ENCODE measurements around the gene IRX6.

The IRX6 gene

DNA sequence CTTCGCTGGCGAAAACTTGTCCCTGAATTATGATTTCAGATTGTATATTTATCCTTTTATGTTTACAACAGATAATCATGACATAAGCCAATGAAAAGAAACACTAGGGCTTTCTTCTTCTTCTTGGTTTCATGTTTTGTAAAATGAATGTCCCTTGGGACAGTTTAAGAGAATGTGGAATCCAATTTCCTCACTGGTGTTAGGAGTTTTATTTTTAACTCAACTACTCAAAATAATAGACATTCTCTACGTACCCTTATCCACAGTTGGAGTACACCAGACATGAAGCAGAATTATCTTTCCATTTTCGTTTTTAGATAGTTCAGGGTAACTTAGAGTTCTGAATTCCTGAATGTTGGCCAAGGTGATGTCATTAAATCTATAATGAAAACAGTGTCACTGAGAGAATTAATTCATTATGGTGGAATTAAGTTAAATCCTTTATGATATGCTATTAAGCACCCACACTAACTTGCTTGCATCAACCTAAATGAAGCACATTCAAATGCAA lies 43.4 kb downstream of the IRX6 start:
- DNase-seq (ENCODE audit: low read depth, low spot score) = no peak

DNA sequence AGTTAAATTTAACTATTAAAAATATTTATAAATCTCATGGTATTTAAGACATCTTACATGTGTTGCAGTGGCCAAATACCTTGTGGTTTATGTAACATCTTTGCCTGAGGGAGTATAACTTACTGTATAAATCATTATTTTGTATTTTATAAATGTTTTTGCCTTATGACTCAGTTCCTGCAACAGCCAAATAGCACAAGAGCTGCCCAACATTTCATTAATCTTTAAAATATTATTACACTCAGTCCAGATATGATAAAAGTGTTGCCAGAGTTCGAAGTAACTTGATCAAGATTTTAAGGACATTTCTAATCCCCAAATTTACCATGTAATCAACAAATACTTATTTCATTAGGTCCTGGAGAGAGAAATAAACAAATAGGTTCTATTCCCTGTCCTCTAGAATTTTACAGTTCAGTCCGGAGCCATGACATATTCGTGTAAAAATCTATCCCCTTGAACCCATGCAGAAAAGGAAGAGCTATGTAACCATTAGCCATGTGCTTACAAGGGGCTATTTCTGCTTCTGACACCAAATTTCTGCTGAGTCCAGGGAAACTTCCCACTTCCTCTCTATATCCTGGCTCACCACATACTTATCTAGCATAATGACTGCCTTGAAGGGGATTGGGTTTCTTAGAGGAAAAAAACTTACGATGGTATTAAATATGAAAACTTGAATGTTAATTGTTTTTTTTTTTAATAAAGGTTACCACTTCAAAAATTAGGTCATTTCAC lies 44.0 kb downstream of the IRX6 start:
- no peak for DNase-seq (ENCODE audit: low read depth, low spot score)

DNA sequence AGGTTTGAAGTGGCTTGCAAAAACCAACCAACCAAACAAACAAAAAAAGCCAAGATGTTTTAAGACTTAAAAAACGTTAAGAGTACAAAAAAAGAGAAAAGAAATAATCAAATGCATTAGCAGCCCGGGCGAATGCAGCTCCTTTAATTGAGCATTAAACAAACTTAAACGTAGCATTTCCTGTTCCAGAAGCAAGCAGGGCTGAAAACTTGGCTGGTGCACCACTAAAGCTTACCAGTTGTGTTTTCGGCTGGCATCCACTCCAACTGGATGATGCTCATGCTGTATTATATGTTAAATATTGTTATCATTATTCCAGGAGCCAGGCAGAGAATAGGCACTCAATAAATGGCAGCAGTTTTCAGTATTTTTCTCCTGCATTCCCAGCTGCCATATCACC lies 45.1 kb downstream of the IRX6 start:
- DNase-seq (ENCODE audit: low read depth, low spot score) = no peak

DNA sequence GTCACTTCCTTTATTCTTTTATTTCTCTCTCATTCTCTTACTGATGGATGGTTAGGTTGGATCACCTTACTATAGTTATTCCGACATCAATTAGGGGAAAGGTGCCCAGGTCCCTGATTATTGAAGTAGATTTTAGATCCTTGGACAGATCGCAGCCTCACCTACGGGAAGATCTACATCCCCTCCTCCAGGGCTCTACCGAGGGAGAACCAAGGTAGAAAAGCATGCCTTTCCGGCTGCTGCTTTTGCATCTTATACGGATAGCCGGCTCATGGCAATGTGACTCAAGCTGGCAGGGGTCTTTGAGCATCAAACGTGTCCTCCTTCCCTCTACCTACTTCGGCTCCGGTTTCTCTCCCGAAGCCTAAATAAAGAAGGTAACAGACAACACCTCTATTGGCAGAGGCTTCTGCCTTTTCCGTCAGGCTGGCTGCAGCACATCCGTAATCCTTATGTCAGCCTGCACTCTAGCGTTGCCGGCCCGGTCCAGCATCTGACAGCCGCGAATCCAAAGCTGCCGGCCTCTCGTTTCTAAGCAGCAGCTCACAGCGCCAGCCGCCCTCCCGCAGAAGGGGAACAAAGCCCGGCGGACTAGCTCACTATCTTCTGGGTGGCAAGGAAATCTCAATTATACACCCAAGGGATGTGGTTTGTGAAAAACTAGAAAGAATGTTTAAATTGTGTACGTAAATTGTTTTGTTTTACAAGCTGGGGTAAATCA lies 46.9 kb downstream of the IRX6 start:
- DNase-seq (ENCODE audit: low read depth, low spot score) = no peak

DNA sequence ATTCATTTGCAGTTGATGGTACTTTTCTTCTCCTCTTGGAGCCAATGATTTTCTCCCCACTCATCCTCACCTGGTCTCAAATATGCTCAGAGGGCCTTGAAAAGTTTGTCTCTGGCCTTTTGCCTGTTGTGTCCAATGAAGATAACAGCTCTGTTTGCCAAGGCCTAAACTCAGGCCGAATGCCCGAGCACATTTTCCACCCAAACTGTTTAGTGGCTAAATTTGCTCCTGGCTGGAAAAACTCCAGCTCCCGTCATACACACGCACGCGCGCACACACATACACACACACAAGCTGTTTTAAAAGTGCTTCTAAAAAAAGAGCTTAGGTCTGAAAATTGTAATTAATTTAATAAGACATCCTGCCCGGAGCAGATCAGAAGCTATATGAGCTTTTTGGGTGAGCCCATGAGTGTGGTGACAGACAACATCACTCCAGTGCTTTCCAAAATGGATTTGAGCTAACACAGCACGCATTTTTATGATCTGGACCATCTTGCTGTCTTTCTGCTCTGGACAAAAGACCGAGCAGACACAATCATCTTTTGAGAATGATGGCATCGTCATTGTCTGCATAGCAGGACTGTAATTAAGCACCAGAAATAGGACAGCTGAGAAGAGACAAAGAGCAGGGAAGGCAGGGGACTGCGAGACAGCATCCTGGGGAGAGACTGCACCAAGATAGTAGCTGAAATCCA lies 48.9 kb downstream of the IRX6 start:
- no peak for DNase-seq (ENCODE audit: low read depth, low spot score)

DNA sequence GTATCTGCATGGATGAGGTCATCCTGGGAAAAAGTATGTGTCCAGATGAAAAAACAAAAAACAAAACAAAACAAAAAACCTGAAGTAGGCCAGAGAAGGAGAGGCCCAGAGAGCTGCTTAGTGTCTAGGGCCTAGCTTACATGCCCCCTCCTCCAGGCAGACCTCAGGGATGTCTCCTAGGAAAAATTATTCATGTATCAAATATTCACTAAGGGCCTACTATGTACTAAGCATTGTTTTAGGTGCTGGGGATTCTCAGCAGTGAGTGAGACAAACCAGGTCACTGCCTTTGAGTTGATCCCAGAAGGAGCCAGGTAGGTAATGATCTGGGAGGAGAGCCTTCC lies 49.5 kb downstream of the IRX6 start:
- DNase-seq (ENCODE audit: low read depth, low spot score) = no peak

DNA sequence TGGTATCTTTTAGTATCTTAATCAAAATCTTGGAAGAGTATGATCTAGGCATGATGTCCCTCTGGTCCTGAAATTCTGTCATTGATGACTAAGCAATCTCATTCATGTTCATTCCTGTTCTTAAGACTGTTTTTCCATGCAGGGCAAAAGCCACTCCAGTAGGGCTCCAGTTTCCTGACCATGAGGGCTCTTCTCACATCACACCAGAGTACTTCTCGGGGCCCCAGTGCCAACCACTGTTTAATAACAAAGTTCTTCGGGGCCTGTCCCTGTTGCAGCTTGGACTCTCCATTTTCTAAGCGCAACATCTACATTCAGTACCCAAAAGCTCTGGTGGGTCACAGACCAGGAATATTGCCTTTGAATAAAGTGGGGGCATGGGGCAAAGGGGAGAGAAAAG lies 52.0 kb downstream of the IRX6 start:
- DNase-seq (ENCODE audit: low read depth, low spot score) = no peak

DNA sequence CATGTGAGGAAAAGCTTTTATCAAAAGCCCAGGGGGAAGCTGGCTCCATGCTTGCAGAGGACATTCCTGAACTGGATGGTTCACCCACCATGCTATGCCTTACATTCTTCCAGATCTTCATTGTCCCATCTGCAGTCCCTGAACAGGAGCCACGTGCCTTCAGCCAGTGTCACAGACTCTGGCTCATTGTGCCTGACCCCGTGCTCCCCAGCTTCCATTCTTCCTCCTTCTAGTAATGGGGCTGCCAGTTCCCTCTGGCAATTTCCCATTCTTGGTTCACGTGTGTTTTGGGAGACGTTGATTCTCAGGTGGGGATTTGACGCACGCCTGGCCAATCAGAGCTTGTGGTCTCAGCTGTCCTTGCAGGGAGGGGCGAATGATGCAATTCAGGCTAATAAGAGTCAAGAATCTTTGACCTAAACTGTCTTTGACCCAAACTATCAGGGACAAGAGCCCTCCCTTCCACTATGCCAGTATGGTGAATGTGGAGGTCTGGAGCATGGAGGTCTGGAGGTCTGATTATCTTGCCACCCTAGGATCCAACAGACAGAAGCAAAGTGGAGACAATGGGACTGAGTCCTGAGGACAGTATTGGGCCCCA lies 52.7 kb downstream of the IRX6 start:
- DNase-seq (ENCODE audit: low read depth, low spot score) = no peak

DNA sequence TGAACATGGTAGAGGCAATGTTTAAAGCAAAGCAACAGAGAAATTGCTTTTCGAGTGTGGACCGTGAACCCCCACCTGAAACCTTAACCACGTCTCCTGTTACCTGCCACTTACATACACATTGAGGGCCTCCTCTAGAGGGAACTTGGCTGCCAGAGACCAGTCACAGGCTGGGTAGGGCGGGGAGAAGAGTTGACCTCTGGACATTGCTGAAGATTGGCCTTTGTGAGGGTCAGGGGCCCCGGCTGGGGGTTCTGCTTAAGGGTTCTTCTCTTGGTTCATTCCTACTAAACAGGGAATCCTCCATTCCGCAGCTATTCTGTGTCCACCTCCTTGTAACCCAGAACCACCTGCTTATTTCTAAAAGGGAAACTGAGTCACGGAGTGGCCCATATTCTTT lies 53.8 kb downstream of the IRX6 start:
- no peak for DNase-seq (ENCODE audit: low read depth, low spot score)

DNA sequence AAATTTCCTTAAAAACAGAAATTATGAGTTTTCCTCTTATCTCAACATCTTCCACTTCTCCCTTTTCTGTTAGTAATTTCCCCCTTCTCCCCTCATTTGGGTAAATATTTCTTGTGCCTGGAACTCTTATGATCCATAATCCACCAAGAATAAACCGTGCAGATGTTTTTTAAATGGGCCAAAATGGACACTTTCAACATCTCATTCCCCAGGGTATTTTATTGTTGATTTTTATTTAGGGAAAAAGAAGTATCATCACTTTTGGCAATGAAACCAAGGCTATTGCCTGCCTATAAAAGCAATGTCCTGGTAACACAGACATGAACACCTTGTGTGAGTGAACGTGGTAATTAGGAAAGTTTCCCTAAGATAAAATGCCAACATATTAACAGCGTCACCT lies 54.6 kb downstream of the IRX6 start:
- DNase-seq (ENCODE audit: low read depth, low spot score) = no peak

DNA sequence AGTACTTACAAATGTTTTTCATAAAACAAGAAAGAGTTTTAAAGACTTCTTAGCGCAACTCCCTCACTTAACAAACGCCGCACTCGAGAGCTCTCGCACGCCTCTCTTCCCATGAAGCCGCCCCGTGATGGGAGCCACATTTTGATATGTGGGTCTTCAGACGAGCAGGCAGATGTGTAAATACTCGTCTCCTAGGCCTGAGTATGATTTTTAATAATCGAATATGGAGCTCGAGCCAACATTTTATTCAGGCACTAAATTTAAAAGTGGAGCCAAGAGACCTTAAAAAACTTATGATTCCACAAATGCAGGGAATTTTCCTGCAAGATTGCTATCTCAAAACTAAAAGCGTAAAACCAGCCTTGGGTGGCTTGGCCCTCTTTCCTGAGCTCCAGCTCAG lies 55.4 kb downstream of the IRX6 start:
- DNase-seq (ENCODE audit: low read depth, low spot score) = no peak

DNA sequence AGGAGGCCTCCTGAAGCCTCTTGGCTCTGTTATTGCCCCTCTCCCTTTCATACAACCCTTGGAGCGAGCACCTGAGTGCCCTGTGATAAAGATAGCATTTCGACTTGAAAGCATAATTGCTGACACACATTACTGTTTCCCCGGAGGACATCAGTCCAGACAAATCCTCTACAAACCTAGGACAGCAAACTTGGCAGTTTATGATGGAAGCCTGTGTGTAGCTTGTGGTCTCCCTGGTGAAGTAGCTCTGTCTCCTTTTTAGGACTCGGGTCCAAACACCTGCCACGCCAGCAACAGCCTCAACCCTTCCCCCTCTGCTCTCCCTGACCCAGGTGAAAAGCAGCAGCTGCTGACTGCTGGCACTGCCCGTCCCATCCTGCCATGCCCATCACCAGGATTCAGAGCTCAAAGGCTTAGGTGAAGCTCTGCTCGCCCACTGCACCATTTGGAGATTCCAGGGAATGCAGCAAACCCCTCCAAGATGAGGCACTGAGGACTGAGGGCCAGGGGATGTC lies 55.9 kb downstream of the IRX6 start:
- DNase-seq (ENCODE audit: low read depth, low spot score) = no peak
